HG02870 (cell line): ENCODE data around the gene STX12.
A peak's percentile ranks its signal among the peaks of the same experiment; 100 is the strongest.

Source experiments
- ATAC-seq: cut with Tn5 transposase; IDR thresholded peaks from one replicate; pipeline ENCODE4 v1.9.1; 2021; ENCODE audit warnings: mild to moderate bottlenecking, moderate library complexity; ENCODE audit not compliant: unreplicated experiment

The STX12 gene

DNA sequence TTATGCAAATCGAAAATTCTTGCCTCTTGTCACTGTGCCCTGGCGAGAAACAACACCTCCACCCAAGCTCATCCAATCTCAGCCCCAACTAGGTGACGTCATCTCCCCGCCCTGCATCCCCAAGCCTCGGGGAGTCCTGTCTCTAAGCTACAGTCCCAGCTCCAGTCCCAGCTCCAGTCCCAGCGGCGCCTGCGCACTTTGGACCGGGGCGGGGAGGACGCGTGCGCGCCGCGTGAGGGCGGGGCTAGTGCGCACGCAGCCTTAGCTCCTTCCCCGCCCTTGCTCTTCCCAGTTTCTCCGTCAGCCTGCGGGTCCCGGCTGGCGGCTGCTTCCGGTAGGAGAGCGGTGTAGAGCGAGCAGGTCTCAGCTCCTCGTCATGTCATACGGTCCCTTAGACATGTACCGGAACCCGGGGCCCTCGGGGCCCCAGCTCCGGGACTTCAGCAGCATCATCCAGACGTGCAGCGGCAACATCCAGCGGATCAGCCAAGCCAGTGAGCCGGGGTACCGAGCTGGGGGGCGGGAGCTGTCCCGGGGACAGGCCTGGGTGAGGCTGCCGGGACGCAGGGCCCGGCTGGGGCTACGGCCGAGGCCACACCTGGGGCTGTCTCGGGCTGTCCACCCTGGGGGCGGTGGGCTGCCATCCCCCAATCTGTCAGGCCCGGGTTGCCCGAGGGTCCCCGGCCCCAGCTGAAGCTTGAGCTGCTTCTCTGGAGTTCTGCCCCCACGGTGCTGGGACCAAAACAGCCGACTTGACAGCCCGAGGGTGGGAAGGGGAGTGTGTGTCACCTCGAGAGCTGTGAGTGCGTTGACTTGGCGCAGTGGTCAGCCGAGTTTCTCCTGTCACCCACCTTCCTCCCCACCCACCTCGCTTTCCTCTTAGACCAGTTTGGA lies at the start of gene STX12:
Gene STX12, plus strand, starts transcription at position 288 of the 894 bp plus-strand sequence. Its CDS starts 89 bp downstream, at position 377.
- ATAC-seq: peak; percentile 91

DNA sequence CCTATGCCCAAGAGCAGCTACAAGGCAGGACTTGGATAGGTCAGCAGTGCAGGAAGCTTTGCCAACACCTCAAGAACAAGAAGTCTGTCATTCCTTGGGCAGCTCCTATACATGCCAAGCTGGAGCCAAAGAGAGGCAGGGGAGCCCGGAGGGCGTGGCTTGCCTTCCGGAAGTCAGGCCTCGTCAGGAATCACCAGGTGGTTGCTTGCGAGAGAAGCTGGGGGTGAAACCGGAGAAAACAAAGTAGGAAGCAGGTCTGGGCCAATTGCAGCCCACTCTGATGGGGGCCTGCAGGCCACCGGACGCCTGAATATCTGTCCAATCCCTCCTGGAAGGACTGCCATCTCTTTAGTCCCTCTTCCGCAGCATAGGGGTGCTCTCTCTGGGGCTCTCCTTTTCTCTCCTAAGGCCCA lies 48.1 kb upstream of the STX12 start:
- ATAC-seq: no peak

DNA sequence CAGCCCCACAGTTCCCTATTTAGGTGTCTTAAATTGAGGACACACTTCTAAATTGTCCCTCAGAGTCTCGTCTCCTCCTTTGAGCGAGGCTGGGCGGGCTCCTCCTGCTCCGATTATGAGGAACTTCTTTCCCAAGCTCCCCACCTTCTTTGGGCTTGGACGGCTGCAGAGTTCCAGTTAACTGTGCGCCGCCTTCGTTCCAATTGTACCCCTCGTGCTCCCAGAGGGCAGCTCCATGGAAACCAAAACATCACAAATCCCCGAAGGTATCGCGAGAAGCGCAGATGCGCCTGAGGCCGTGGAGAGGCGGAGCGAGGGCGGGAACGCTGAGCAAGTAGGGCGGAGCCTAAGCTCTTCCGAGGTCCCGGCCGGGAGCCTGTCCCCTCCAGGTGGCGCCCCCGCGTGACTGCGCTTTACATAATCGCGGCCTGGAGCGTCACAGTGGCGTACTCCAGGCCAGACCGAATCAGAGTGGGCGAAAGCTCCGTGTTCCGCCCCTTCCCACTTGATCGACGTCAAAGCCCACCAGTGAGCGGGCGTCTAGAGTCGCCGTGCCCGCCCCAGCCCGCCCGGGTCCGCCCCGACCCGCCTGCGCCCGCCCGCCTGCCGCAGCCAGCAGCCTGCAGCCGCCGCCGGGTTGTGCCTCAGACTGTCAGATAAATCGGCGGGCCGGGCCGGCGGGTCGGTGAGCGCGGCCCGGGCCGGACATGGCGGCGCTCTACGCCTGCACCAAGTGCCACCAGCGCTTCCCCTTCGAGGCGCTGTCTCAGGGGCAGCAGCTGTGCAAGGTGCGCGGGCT lies 47.4 kb upstream of the STX12 start, which contains the start of gene FAM76A:
Gene FAM76A, plus strand, starts transcription at position 588 of the 799 bp plus-strand sequence. Its CDS starts 120 bp downstream, at position 708.
- ATAC-seq: peak; percentile 94

DNA sequence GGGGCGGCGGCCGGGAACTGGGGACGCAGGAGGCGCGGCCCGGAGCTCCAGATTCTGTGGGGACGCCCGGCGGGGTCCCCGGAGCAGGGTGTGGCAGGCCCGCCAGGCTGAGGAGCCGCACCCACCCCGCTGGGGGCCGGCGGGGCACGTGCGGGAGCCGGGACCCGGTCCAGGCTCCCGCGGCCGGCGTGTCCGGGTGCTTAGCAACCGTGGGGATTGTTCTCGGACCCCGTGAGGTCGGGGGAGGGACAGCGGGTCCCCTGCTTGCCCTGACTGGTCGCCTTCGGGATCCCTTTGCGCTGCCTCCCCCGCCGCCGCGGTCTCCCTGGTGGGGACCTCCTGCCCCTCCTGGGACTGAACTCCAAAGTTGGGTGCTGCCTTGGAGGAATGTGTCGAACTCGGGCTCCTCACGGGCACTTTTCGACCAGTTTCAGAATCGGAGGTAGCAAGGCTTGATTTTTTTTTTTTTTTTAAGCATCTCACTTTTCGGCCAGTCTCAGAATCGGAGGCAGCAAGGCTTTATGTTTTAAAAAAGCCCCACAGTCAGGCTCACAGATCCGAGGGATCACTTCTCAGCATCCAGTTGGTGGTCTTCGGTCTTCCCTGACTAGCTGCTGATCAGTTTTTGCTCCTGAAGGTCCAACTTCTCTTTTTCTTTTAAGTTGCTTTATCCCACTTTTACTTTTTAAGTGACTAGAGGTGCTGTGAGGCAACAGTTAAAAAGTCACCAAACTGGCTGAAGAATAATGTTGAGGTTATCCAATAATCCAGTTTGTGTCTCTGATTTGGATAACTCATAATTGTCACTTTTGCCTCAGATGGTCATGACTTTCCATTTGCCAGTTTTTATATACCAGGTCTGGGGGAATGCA lies 46.6 kb upstream of the STX12 start:
- ATAC-seq: peak; percentile 22

DNA sequence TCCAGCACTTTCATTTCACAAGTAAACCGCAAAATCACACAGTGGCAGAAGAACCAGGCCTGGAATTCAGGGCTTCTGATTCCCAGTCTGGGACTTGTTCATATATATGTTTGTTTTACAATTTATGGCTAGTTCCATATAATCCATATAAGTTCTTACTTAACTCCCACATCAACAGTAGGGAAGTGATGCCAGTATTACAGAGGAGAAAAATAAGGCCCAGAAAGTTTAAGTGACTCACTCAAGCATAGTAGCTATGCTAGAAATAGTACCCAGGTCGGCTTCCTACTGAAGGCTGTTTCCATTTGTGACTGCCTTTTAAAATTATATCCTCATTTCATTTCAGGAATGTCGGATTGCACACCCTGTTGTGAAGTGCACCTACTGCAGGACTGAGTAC lies 45.9 kb upstream of the STX12 start:
- ATAC-seq: no peak

DNA sequence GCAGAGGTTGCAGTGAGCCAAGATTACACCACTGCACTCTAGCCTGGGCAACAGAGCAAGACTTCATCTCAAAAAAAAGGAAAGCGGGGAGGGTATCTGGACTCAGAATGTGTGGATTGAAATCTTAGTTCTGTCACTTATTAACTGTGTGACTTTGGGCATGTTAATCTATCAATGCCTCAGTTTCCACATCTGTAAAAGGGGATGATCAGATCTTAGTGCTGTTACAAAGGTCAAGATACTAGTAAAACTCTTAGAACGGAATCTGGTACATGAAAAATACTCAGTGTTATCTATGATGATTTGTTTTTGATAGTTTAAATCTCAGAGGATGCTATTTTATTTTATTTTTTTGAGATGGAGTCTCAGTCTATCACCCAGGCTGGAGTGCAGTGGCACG lies 36.8 kb upstream of the STX12 start:
- ATAC-seq: no peak

DNA sequence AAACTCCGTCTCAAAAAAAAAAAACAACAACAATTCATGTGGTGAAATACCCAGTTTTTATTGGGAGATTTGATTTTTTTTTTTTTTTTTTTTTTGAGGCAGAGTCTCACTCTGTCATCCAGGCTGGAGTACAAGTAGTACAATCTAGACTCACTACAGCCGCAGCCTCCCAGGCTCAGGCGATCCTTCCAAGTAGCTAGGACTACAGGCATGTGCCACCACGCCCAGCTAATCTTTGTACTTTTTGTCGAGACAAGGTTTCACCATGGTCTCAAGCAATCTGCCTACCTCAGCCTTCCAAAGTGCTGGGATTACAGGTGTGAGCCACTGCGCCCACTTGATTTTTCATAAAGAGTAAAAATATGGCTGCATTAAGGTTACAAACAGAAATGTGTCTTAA lies 31.9 kb upstream of the STX12 start:
- ATAC-seq: no peak

DNA sequence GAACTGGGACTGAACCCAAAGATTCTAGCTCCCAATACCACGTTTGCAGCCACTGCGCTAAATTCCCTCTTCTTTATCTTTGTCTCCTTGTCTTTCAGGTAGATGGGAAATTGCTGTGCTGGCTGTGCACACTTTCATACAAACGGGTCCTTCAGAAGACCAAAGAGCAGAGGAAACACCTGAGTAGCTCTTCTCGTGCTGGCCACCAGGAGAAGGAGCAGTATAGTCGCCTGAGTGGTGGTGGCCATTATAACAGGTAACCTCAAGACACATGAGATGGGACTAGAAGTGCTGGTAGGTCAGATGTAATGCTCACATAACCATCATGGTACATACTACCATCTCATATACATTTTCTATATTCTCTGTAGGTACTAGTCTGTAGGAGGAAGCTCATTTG lies 28.5 kb upstream of the STX12 start:
- no peak for ATAC-seq

DNA sequence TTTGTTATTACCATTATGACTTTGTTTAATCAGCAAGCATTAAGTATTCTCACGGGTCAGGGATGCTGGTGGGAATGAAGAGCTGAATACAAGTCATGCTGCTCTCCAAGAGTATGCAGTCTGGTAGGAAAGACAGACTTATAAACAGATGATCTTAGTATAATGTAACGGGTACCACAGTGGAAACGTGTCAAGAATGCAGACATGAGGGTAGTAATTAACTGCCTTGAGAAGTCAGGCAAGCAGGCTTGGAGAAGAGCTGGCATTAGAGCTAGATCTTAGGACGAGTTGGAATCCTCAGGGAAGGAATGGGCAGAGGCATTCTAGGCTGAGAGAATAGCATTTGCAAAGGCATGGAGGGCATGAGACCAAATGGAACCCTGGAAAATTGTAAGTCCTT lies 27.6 kb upstream of the STX12 start:
- no peak for ATAC-seq

DNA sequence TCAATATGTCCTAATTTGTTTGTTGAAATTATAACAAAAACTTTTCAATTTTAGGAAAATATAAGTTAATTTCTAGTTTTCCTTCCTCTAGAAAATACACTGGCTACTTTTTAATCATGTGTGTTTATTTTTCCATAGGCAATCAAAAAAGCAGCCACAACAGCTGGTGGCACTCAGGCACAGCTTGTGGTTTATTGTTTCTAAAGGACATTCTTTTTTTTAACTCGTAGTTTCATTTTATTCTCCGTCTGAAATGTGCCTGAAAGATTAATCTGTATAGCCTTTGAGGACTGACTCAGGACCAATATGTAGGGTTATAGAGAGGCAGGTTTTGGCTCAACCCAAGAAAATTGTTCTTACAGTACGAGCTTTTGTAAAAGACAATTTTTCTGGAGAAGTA lies 20.7 kb upstream of the STX12 start:
- no peak for ATAC-seq

DNA sequence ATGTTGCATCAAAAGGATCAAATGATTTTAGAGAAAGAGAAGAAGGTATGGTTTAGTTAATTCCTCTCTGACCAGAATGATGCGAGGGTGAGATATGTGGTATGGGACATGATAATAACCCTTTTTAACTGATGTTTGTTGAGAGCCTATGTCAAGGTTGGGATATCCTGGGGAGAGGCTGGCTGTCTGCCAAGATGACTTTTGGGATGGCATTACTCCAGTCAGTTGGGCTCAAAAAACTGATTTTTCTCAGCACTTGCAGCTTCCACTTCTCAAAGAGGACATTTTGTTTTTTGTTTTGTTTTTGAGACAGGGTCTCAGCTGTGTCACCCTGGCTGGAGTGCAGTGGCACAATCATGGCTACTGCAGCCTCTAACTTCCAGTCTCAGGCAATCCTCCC lies 17.7 kb upstream of the STX12 start:
- no peak for ATAC-seq

DNA sequence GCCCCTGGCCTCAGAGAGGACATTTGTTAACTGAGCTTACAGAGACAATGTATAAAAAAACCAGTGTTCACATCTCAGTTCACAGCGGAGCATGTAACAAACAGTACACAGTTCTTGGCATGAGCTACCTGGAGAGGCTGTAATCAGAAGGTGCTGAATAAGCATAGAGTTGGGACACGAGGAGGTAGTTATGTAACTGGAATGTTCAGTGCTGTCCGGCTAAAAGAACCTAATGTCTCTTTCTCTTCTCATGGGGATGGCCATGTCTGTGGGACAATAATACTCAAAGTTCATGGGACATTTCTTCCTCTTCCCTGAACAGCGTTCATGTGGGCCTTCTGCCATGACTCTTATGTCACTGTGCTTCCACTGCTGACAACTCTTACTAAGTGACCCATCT lies 17.2 kb upstream of the STX12 start:
- no peak for ATAC-seq

DNA sequence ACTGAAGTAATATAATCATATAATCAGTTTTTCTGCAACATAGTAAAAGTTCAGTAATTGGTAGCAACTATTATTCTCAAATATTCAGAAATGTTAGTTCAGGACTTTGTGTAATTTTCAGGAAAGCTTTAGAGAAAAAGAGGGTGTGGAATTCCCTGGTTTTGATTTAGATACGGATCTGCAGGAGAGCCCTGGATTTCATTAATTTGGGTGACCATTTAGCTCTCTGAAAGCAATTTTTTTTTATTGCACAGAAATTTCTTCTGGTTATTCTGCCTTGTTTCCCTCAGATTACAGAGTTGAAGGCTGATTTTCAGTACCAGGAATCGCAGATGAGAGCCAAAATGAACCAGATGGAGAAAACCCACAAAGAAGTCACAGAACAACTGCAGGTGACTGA lies 13.8 kb upstream of the STX12 start:
- no peak for ATAC-seq

DNA sequence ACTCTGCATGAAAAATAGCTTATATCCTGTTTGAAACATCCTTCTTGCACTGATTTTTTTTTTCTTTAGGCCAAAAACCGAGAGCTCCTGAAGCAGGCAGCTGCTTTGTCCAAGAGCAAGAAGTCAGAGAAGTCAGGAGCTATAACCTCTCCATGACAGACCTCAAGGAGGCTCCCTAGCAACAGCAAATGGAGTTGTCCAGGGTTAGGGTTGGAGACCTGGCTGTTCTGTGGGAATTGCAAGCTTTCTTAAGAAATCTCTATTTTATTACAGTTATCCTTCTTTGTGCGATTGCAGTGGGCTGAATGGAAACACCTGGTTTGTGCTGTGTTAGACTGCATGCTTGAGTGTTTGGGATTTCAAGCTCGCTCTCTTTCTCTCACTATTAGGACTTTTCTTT lies 12.6 kb upstream of the STX12 start:
- no peak for ATAC-seq

DNA sequence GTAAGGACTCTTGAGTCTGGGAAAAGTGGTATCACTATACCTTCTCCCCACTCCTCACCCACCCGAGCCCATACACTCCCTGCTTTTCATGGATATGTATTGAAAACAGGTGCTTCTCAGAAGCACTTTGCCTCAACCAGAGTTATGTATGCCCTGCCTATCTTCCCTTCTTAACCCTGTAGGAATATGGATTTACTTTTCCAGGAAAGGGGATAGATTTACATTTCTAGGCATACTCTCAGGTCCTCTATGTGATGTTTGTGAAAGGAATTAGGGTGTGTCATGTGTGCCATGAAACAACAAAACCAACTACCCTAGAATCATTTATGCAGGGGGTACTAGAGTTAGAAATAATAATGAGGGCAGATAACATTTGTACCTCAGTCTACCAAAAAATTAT lies 11.0 kb upstream of the STX12 start:
- ATAC-seq: no peak

DNA sequence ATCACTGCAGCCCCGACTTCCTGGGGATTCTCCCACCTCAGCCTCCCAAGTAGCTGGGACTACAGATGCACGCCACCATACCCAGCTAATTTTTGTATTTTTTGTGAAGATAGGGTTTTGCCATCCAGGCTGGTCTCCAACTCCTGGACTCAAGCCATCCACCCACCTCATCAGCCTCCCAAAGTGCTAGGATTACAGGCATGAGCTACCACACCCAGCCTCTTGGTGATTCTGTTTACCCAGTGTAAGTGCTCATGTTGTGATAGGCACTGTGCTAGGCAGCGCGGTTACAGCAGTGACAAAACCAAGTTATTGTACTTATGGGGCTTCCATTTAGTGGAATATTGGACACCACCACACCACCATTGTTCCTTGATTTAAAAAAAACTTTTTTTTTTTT lies 9.7 kb upstream of the STX12 start:
- ATAC-seq: no peak

DNA sequence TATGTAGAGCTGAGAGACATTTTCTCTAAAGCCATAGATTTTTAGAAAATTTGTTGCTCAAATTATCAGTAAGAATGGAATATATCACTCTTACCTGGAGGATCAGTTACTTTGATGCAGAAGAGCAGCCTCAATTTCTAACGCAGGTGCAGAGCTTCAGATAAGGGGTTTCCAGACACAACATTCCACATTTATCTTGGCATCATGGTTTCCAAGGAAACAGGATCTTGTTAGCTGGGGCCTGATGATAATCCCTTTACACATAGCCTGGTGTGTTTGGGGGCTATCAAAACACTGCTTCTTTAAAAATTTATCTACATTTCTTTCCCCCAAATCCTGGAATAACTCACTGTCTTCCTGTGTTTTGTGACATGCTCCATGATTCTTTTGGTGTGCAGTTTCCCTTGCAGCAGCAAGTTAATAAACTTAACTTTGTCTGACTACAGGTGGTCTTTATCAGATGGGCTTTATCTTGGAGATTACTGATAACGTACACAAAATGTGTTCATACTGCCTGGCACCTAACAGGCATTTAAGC lies 2.7 kb upstream of the STX12 start:
- ATAC-seq: no peak

DNA sequence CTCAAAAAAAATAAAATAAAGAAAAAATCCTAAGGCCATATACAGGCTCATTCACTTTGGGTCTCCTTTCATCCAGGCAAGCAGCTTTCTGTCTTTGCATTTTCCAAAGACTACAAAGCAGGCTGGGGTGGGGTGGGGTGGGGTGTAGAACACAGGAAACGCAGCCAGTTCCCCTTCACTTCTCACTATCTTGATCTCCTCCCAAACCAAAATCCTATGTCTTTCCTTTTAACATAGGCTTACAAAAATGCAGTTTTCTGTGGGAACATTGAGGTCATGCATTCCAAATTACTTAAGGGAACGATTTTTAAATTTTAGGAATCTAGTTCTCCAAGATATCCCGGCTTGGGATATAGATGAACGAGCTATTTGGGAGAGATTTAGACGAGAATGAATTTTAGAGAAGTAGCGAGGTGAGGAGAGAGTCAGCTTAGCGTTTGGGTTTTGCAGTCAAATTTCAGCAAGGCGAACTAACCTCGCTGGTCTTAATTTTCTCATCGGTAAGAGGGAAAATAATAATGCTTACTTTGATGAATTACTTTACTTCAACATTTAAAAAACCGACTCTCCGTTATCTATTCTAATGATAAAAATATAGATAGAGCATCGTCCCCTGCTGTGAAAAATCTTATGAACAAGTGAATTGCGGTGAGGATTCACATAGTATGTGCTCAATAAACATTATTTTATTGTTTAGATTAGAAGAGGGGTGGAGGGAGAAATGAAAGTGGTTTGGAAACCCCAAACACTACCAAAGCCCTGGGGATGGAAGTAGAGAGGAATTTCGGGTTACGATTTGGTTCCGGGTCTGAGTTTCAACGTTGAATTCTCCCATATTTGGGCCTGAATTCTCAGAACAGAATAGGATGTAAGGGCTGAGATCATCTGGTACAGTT lies 735 bp upstream of the STX12 start:
- ATAC-seq: no peak

DNA sequence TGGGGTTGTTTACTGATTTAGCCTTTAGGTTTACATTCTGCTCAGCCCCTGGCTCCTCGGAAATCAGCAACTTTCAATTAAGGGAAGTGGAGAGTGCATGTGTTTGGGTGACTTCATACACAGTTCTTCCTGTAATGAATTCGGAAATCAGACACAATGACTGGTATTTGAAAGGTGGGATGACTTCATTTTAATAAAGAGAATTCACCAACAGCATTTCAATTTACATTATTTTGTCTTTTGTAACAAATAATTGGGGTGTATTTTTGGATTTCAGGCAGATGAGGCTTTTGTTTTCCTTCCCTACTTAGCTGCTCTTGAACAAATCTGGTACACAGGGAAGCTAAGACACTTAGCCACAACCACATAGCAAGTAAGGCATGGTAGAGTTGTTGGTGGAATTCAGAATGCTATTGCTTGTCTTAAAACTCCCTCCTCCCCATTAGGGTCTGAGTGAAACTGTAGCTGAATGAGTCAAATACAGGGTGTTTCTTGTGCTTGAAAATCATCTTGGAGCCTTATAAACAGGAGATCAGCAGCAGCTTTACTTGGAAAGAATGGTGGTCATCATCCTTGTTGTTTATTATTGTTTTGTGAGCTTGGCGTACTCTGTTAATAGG lies 917 bp downstream of the STX12 start:
- ATAC-seq: no peak
